HG03558 (cell line): ENCODE measurements around the gene IRF5.

Experiments used
- ATAC-seq: cut with Tn5 transposase; IDR thresholded peaks from one replicate; pipeline ENCODE4 v1.9.1; 2021; ENCODE audit warnings: moderate number of reproducible peaks; ENCODE audit not compliant: unreplicated experiment; ENCODE audit errors: extremely low read depth

IRF5 gene

GRCh38 chr7:128937647-128938543 lies at the start of gene IRF5:
TSS of gene IRF5 (plus strand) at chr7:128937927. CDS start at chr7:128942082, 4,155 bp downstream.
- no peak for ATAC-seq

GRCh38 chr7:128888039-128888755 lies 49.5 kb upstream of the IRF5 start:
- ATAC-seq, result no peak

- no peak for ATAC-seq
These were observed 49.0 kb upstream of the IRF5 start for GRCh38 chr7:128888756-128889095.

GRCh38 chr7:128889121-128889520 lies 48.6 kb upstream of the IRF5 start:
- no peak for ATAC-seq

GRCh38 chr7:128890306-128891109 lies 47.2 kb upstream of the IRF5 start:
- no peak for ATAC-seq

GRCh38 chr7:128891110-128891941 lies 46.4 kb upstream of the IRF5 start:
- ATAC-seq, result no peak

- no peak for ATAC-seq
These were observed 45.8 kb upstream of the IRF5 start for GRCh38 chr7:128891942-128892269.

GRCh38 chr7:128892521-128893250 lies 45.0 kb upstream of the IRF5 start:
- no peak for ATAC-seq

GRCh38 chr7:128893251-128894100 lies 44.3 kb upstream of the IRF5 start:
- ATAC-seq, result no peak

GRCh38 chr7:128894101-128894440 lies 43.7 kb upstream of the IRF5 start:
- ATAC-seq, result no peak

GRCh38 chr7:128895320-128895719 lies 42.4 kb upstream of the IRF5 start:
- ATAC-seq, result no peak

GRCh38 chr7:128899392-128899791 lies 38.3 kb upstream of the IRF5 start:
- ATAC-seq, result no peak

- ATAC-seq, result no peak
These were observed 37.5 kb upstream of the IRF5 start for GRCh38 chr7:128900237-128900636.

- no peak for ATAC-seq
These were observed 34.8 kb upstream of the IRF5 start for GRCh38 chr7:128902761-128903585.

GRCh38 chr7:128903621-128904361 lies 33.9 kb upstream of the IRF5 start:
- ATAC-seq, result no peak

GRCh38 chr7:128904381-128905197 lies 33.1 kb upstream of the IRF5 start:
- no peak for ATAC-seq
